HepG2 (cell line): ENCODE measurements around the gene NDUFA8. TPM values are rescaled to one million over a fixed set of nuclear protein-coding genes. Genes with fewer than 3 reads are reported as not detected.

Experiments
- ATAC-seq: fragments of 200-7000 bp; cut with Tn5 transposase; 3 replicates; pipeline ENCODE4 v1.9.1; 2020; ENCODE audit warnings: mild to moderate bottlenecking, moderate library complexity
- BruUV-seq: library from RNA; stranded (reverse); fragments of 400-500 nt; replicated peaks from 2 replicates; lab custom pipeline; 2021; lab: Mats Ljungman, UMichigan
- CTCF ChIA-PET: fragments of 300-600 bp; formaldehyde crosslinking; extraction: SDS; loops from one replicate; lab custom pipeline; 2021; ENCODE audit warnings: low total read pairs, inconsistent platforms, low intra/inter-chr PET ratio; lab: Yijun Ruan, JAX
- POLR2A ChIA-PET: fragments of 350-600 bp; sonication (Branson Sonifier 250); formaldehyde crosslinking; loops from one replicate; lab custom pipeline; 2020; ENCODE audit warnings: antibody characterized with exemption, inconsistent platforms; lab: Yijun Ruan, JAX
- DNase-seq: peaks from one replicate; pipeline ENCODE4 v3.0.0-alpha.2; 2015; ENCODE audit warnings: low spot score
- FAIRE-seq: peaks from 3 replicates; lab custom pipeline; 2011; peaks lifted over from hg19 to GRCh38; lab: Jason Lieb, UNC
- H2AFZ ChIP-seq: one replicate; pipeline ENCODE4 v1.6.1; 2011; ENCODE audit warnings: low read length, inconsistent platforms
- H3K27ac ChIP-seq: fragments of 300-600 bp; 3 replicates; pipeline ENCODE4 v1.8.0; 2011; ENCODE audit warnings: mixed run types, mild to moderate bottlenecking, mixed read lengths, low read length, inconsistent platforms; ENCODE audit not compliant: insufficient read depth; ENCODE audit errors: extremely low read length
- H3K27me3 ChIP-seq, 2 experiments: fragments of 200-600 bp in 1 of 2; 2 replicates in 1 of 2; 3 replicates in 1 of 2; pipeline versions ENCODE4 v1.6.0 to v1.8.0; 2011; ENCODE audit warnings: low read length in 2 of 2, mild to moderate bottlenecking in 2 of 2, moderate library complexity in 2 of 2, inconsistent platforms in 1 of 2; ENCODE audit not compliant: insufficient read depth in 2 of 2, control insufficient read depth in 1 of 2
- H3K36me3 ChIP-seq, 2 experiments: fragments of 200-600 bp in 1 of 2; replicated peaks in 1 of 2; 2 replicates in 1 of 2; 3 replicates in 1 of 2; pipeline versions ENCODE4 v1.5.1 to v1.8.0; 2011; ENCODE audit warnings: low read length in 2 of 2, inconsistent platforms in 1 of 2; ENCODE audit not compliant: insufficient read depth in 2 of 2, control insufficient read depth in 1 of 2
- H3K4me1 ChIP-seq: 2 replicates; pipeline ENCODE4 v1.5.1; 2012; ENCODE audit warnings: low read length, inconsistent platforms; ENCODE audit not compliant: insufficient read depth
- H3K4me2 ChIP-seq: 2 replicates; pipeline ENCODE4 v1.6.0; 2011; ENCODE audit warnings: low read depth, low read length, inconsistent platforms
- H3K4me3 ChIP-seq, 3 experiments: fragments of 200-600 bp in 1 of 3; sonication (generic), shearing (Covaris generic) in 1 of 3; replicated peaks in 1 of 3; 2 replicates each; pipeline ENCODE4 v1.5.1; 2011 to 2016; ENCODE audit warnings: low read length in 3 of 3, inconsistent platforms in 2 of 3, low read depth in 2 of 3, mild to moderate bottlenecking in 2 of 3, control low read depth in 1 of 3, mixed read lengths in 1 of 3; ENCODE audit not compliant: insufficient read depth in 1 of 3
- H3K79me2 ChIP-seq: one replicate; pipeline ENCODE4 v1.6.1; 2011; ENCODE audit warnings: low read length, inconsistent platforms; ENCODE audit not compliant: insufficient read depth
- H3K9ac ChIP-seq: 2 replicates; pipeline ENCODE4 v1.6.0; 2011; ENCODE audit warnings: mild to moderate bottlenecking, low read depth, low read length, inconsistent platforms; ENCODE audit not compliant: insufficient read depth
- H3K9me3 ChIP-seq: 2 replicates; pipeline ENCODE4 v1.5.1; 2012; ENCODE audit warnings: mild to moderate bottlenecking, low read length
- H4K20me1 ChIP-seq: 2 replicates; pipeline ENCODE4 v1.6.0; 2011; ENCODE audit warnings: inconsistent platforms, mild to moderate bottlenecking, low read length, moderate library complexity; ENCODE audit not compliant: insufficient read depth
- KLF16 ChIP-seq, 2 experiments: sonication (generic) in 1 of 2; formaldehyde crosslinking in 1 of 2; IDR thresholded peaks; 2 replicates each; pipeline versions ENCODE4 v1.6.1 to v1.8.0; 2016 to 2023; ENCODE audit warnings: missing genetic modification reagents in 2 of 2, missing compliant biosample characterization in 1 of 2
- MBD4 ChIP-seq: IDR thresholded peaks from 2 replicates; pipeline ENCODE4 v1.6.1; 2012; ENCODE audit warnings: low read length, inconsistent platforms, borderline replicate concordance
- NFIC ChIP-seq: IDR thresholded peaks from 2 replicates; pipeline ENCODE4 v1.6.1; 2012; ENCODE audit warnings: mild to moderate bottlenecking, low read length, inconsistent platforms
- RARA ChIP-seq: IDR thresholded peaks from 2 replicates; pipeline ENCODE4 v1.6.1; 2016; ENCODE audit warnings: missing genetic modification reagents, missing compliant biosample characterization
- SAP130 ChIP-seq: IDR thresholded peaks from 2 replicates; pipeline ENCODE4 v1.6.1; 2016; ENCODE audit warnings: low read depth
- SOX13 ChIP-seq, 3 experiments: fragments of 450-650 bp in 1 of 3; sonication (generic) in 1 of 3; formaldehyde crosslinking in 1 of 3; IDR thresholded peaks in 2 of 3; conservative IDR thresholded peaks in 1 of 3; 2 replicates each; pipeline versions ENCODE4 v1.5.0 to v1.6.1; 2016 to 2020; ENCODE audit warnings: antibody characterized with exemption in 1 of 3, mild to moderate bottlenecking in 1 of 3, missing compliant biosample characterization in 1 of 3, missing genetic modification reagents in 1 of 3, moderate library complexity in 1 of 3
- SOX5 ChIP-seq: IDR thresholded peaks from 2 replicates; pipeline ENCODE4 v1.6.1; 2016; ENCODE audit warnings: borderline replicate concordance
- ZNF143 ChIP-seq: sonication (generic); formaldehyde crosslinking; IDR thresholded peaks from 2 replicates; pipeline ENCODE4 v1.4.0; 2020; ENCODE audit warnings: missing genetic modification reagents
- ZNF382 ChIP-seq: sonication (generic); formaldehyde crosslinking; IDR thresholded peaks from 2 replicates; pipeline ENCODE4 v1.5.0; 2020; ENCODE audit warnings: missing genetic modification reagents, mild to moderate bottlenecking, borderline replicate concordance
- ZNF891 ChIP-seq: sonication (generic); formaldehyde crosslinking; IDR thresholded peaks from 2 replicates; pipeline ENCODE4 v1.5.0; 2020; ENCODE audit warnings: mild to moderate bottlenecking, missing genetic modification reagents
- WGBS: methylation state at CpG from one replicate; pipeline ENCODE4 v1.1.6; 2017; ENCODE audit warnings: low lambda C conversion rate; 5-methylcytosine and 5-hydroxymethylcytosine counted together
- in situ Hi-C: cut with HindIII; loops from 2 replicates; pipeline ENCODE4 v1.10.0; 2017; ENCODE audit warnings: low pct_unique_long_range_greater_than_20kb; ENCODE audit not compliant: extremely low pct_ligation_motif_present
- intact Hi-C: fragments of 100-400 bp; cut with micrococcal nuclease; formaldehyde crosslinking; loops from one replicate; pipeline ENCODE4 v1.10.0; 2022; ENCODE audit not compliant: unreplicated experiment
- polyA plus RNA-seq, 8 experiments: library from polyadenylated mRNA; depleted of rRNA in 3 of 8; stranded (reverse) in 7 of 8; unstranded in 1 of 8; fragments of >200 nt; fragmentation: Illumina TruSeq in 4 of 8; extraction: Trizol in 4 of 8; gene quantifications; 2 replicates each; pipeline versions ENCODE4 v1.2.1 to v1.2.3, GENCODE V29; 2011 to 2016; ENCODE audit warnings: low read depth in 4 of 8, missing spikeins in 1 of 8, mixed read lengths in 1 of 8; ENCODE audit not compliant: insufficient read depth in 1 of 8
- total RNA-seq, 5 experiments: library from RNA; depleted of rRNA; stranded (reverse); fragments of >200 nt; fragmentation: Illumina TruSeq; extraction: Trizol; gene quantifications; 2 replicates each; pipeline ENCODE4 v1.2.3, GENCODE V29; 2016; ENCODE audit warnings: low read depth in 1 of 5
- TF ChIP-seq, protein P1 (sequence below): IDR thresholded peaks from 2 replicates; pipeline ENCODE4 v1.6.1; 2012; ENCODE audit warnings: low read depth, low read length, improper control_type of control experiment
- TF ChIP-seq, protein P2 (sequence below): conservative IDR thresholded peaks from 2 replicates; pipeline ENCODE4 v1.6.1; 2018; ENCODE audit warnings: missing genetic modification reagents
- TF ChIP-seq, protein P3 (sequence below): fragments of 450-650 bp; IDR thresholded peaks from 2 replicates; pipeline ENCODE4 v1.6.1; 2016
- TF ChIP-seq, protein P4 (sequence below): sonication (generic); formaldehyde crosslinking; conservative IDR thresholded peaks from 2 replicates; pipeline ENCODE4 v1.4.0; 2020; ENCODE audit warnings: missing genetic modification reagents
- TF ChIP-seq, protein P5 (sequence below), 2 experiments: sonication (generic) in 1 of 2; formaldehyde crosslinking in 1 of 2; IDR thresholded peaks; 2 replicates each; pipeline versions ENCODE4 v1.5.1 to v1.6.1; 2011 to 2020; ENCODE audit warnings: borderline replicate concordance in 1 of 2, low read depth in 1 of 2, low read length in 1 of 2, mild to moderate bottlenecking in 1 of 2, missing genetic modification reagents in 1 of 2, moderate library complexity in 1 of 2

NDUFA8 gene
- total and polyA plus RNA-seq, 2 of the 13 experiments (the other 11 are each of a cell fraction or from before 2014, with no cell fraction given), result 68.6 to 71.7 TPM

DNA sequence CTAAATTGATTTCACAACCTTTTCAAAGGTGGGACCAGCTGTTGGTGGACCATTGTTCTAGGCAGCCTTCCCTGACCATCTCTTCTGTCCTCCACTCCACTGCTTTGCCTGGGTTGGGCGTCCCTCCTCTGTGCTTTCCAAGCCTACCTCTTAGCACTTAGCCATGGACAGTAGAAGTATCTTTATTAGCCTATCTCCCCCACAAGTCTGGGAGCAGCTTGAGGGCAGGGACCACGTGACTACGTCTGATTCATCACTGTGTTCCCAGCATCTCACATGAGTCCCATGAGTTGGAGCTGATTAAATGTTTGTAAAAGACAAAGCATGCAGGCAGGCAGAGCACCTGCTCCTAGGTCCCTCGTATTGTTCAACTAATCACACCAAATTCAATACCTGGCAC lies 21.1 kb upstream of the NDUFA8 start:
- Histone ChIP-seq H3K27ac (no peak overlapping the region), H3K36me3 (no peaks in the 10 kb centered on the region), H3K4me1 (peaks cover 37% of the 10 kb centered on the region), H3K27me3 (no peaks in the 10 kb centered on the region), H3K4me2 (no peak overlapping the region), H3K79me2 (no peaks in the 10 kb centered on the region), H4K20me1 (no peaks in the 10 kb centered on the region), H2AFZ (no peak overlapping the region), H3K9me3 (no peaks in the 10 kb centered on the region), H3K4me3 (no peak overlapping the region), H3K9ac (no peak overlapping the region)
- in situ Hi-C loops, result no loop called here
- 12% methylated on average over 4 of the region's 4 CpGs for WGBS
- no TSS peak for BruUV-seq
- no peak; the same call in 2 of the 3 replicates for ATAC-seq
- POLR2A ChIA-PET, result interaction anchor here (0.7 to 2.9 kb wide), 3 partner anchors 10 to 1289 kb away, joined by 5 to 15 read pairs (median 8); partner anchors contain the start of genes MRRF and RBM18
- CTCF ChIA-PET, result interaction anchor here (0.6 kb wide), 1 partner anchor 9 kb away, joined by 3 read pairs; no protein-coding TSS in a partner anchor
- DNase-seq, result peak; percentile 60
- intact Hi-C loops, result no loop called here
- no peak for FAIRE-seq
- TF ChIP-seq SOX5 (CRISPR knock-in tag), result 0 out of 2 replicates have a peak, but pooled peaks have one; percentile 25
- TF ChIP-seq, protein P1, sequence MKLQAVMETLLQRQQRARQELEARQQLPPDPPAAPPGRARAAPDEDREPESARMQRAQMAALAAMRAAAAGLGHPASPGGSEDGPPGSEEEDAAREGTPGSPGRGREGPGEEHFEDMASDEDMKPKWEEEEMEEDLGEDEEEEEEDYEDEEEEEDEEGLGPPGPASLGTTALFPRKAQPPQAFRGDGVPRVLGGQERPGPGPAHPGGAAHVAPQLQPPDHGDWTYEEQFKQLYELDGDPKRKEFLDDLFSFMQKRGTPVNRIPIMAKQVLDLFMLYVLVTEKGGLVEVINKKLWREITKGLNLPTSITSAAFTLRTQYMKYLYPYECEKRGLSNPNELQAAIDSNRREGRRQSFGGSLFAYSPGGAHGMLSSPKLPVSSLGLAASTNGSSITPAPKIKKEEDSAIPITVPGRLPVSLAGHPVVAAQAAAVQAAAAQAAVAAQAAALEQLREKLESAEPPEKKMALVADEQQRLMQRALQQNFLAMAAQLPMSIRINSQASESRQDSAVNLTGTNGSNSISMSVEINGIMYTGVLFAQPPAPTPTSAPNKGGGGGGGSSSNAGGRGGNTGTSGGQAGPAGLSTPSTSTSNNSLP, result 0 out of 2 replicates have a peak, but pooled peaks have one; percentile 16
- TF ChIP-seq, protein P2, sequence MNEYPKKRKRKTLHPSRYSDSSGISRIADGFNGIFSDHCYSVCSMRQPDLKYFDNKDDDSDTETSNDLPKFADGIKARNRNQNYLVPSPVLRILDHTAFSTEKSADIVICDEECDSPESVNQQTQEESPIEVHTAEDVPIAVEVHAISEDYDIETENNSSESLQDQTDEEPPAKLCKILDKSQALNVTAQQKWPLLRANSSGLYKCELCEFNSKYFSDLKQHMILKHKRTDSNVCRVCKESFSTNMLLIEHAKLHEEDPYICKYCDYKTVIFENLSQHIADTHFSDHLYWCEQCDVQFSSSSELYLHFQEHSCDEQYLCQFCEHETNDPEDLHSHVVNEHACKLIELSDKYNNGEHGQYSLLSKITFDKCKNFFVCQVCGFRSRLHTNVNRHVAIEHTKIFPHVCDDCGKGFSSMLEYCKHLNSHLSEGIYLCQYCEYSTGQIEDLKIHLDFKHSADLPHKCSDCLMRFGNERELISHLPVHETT (CRISPR knock-in tag), result no peak
- TF ChIP-seq KLF16 (CRISPR knock-in tag; IDR thresholded peaks at IDR 0.05), result no peak
- TF ChIP-seq, protein P3, sequence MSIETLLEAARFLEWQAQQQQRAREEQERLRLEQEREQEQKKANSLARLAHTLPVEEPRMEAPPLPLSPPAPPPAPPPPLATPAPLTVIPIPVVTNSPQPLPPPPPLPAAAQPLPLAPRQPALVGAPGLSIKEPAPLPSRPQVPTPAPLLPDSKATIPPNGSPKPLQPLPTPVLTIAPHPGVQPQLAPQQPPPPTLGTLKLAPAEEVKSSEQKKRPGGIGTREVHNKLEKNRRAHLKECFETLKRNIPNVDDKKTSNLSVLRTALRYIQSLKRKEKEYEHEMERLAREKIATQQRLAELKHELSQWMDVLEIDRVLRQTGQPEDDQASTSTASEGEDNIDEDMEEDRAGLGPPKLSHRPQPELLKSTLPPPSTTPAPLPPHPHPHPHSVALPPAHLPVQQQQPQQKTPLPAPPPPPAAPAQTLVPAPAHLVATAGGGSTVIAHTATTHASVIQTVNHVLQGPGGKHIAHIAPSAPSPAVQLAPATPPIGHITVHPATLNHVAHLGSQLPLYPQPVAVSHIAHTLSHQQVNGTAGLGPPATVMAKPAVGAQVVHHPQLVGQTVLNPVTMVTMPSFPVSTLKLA, result peak; percentile 22; the same call in 1 of the 2 replicates
- 0 out of 2 replicates have a peak, but pooled peaks have one; percentile 21 for TF ChIP-seq RARA (CRISPR knock-in tag)
- 0 out of 2 replicates have a peak, but pooled peaks have one; percentile 15 for TF ChIP-seq SAP130
- TF ChIP-seq ZNF382 (CRISPR knock-in tag), result no peak
- TF ChIP-seq MBD4, result no peak
- TF ChIP-seq ZNF143, result no peak
- TF ChIP-seq, protein P4, sequence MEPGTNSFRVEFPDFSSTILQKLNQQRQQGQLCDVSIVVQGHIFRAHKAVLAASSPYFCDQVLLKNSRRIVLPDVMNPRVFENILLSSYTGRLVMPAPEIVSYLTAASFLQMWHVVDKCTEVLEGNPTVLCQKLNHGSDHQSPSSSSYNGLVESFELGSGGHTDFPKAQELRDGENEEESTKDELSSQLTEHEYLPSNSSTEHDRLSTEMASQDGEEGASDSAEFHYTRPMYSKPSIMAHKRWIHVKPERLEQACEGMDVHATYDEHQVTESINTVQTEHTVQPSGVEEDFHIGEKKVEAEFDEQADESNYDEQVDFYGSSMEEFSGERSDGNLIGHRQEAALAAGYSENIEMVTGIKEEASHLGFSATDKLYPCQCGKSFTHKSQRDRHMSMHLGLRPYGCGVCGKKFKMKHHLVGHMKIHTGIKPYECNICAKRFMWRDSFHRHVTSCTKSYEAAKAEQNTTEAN (CRISPR knock-in tag), result no peak
- no peak for TF ChIP-seq NFIC
- TF ChIP-seq ZNF891, result no peak
- TF ChIP-seq SOX13 (IDR thresholded peaks at IDR 0.05), result no peak
- TF ChIP-seq SOX13 (CRISPR knock-in tag; conservative IDR thresholded peaks at IDR 0.05 in 1 of 2, IDR thresholded peaks at IDR 0.05 in 1 of 2), result 0 out of 4 replicates have a peak, but pooled peaks of 1 of the 2 experiments have one; percentile 4
- TF ChIP-seq, protein P5, sequence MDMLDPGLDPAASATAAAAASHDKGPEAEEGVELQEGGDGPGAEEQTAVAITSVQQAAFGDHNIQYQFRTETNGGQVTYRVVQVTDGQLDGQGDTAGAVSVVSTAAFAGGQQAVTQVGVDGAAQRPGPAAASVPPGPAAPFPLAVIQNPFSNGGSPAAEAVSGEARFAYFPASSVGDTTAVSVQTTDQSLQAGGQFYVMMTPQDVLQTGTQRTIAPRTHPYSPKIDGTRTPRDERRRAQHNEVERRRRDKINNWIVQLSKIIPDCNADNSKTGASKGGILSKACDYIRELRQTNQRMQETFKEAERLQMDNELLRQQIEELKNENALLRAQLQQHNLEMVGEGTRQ (IDR thresholded peaks at IDR 0.05; ENCODE audit: low read depth, low read length), result peak; percentile 82
- TF ChIP-seq, protein P5 (CRISPR knock-in tag; IDR thresholded peaks at IDR 0.05; ENCODE audit: borderline replicate concordance), result peak; percentile 43; the same call in 1 of the 2 replicates
